Uterus (tissue), 2 donors: ENCODE measurements around the gene FOXC1.

Experiments
- CTCF ChIP-seq, 4 experiments: fragments of 200-600 bp in 2 of 4; fragments of 450-650 bp in 2 of 4; sonication (generic) in 2 of 4; IDR thresholded peaks; one replicate each; pipeline ENCODE4 v1.5.1; 2016 to 2019; ENCODE audit warnings: antibody characterized with exemption in 4 of 4, mild to moderate bottlenecking in 2 of 4, moderate library complexity in 1 of 4
- POLR2A ChIP-seq, 2 donors: fragments of 450-650 bp; IDR thresholded peaks; one replicate each; pipeline ENCODE4 v1.6.1; 2016; ENCODE audit warnings: antibody characterized with exemption in 2 of 2, mild to moderate bottlenecking in 1 of 2, moderate library complexity in 1 of 2

- TF ChIP-seq CTCF (IDR thresholded peaks at IDR 0.05), result no peak
- TF ChIP-seq POLR2A (IDR thresholded peaks at IDR 0.05), result no peak
These were observed 2.8 kb upstream of the FOXC1 start for GRCh38 chr6:1606780-1607515.
